HCT116 (cell line): Measurements from ENCODE around the gene GRIP2. TPM values are rescaled to one million over a fixed set of nuclear protein-coding genes. Genes with fewer than 3 reads are reported as not detected.

ENCODE experiments used
- ATAC-seq: fragments of 200-7000 bp; cut with Tn5 transposase; 2 replicates; pipeline ENCODE4 v1.9.1; 2020; ENCODE audit warnings: mild to moderate bottlenecking, moderate library complexity
- BruUV-seq: library from RNA; stranded (reverse); fragments of 400-500 nt; replicated peaks from 2 replicates; lab custom pipeline; 2021; lab: Mats Ljungman, UMichigan
- CTCF ChIA-PET: fragments of 300-600 bp; sonication (Branson Sonifier 250); formaldehyde crosslinking; loops from one replicate; lab custom pipeline; 2021; ENCODE audit warnings: antibody characterized with exemption; lab: Charles Lee
- POLR2A ChIA-PET: fragments of 300-600, 350-600 bp; sonication (Branson Sonifier 250); formaldehyde crosslinking; loops from one replicate; lab custom pipeline; 2021; ENCODE audit warnings: antibody characterized with exemption; lab: Charles Lee
- RAD21 ChIA-PET, 2 experiments: fragments of 300-600 bp; sonication (Branson Sonifier 250); formaldehyde crosslinking; loops; one replicate each; lab custom pipeline; 2023; ENCODE audit warnings: low total read pairs in 2 of 2; ENCODE audit not compliant: uncharacterized antibody in 2 of 2, unreplicated experiment in 2 of 2, low non-redundant PET in 1 of 2; lab: Charles Lee
- DNase-seq: peaks from one replicate; pipeline ENCODE4 v3.0.0-alpha.2; 2010; ENCODE audit warnings: low read depth, low spot score
- H2AFZ ChIP-seq: fragments of 200-600 bp; shearing (Covaris generic), sonication (generic); 2 replicates; pipeline ENCODE4 v1.6.1; 2017; ENCODE audit warnings: low read depth, mixed run types, mixed read lengths, antibody characterized with exemption, low read length; ENCODE audit not compliant: poor library complexity, severe bottlenecking
- H3K27ac ChIP-seq: 2 replicates; pipeline ENCODE4 v1.5.1; 2012; ENCODE audit warnings: low read depth, low read length
- H3K27me3 ChIP-seq: fragments of 200-600 bp; sonication (generic); 2 replicates; pipeline ENCODE4 v1.6.1; 2016; ENCODE audit warnings: mixed run types, low read length, mixed read lengths; ENCODE audit not compliant: insufficient read depth
- H3K36me3 ChIP-seq, 2 experiments: fragments of 200-500 bp in 1 of 2; fragments of 200-600 bp in 1 of 2; sonication (Bioruptor generic) in 1 of 2; sonication (generic) in 1 of 2; 2 replicates each; pipeline versions ENCODE4 v1.5.1 to v1.6.1; 2014 to 2016; ENCODE audit warnings: low read length in 2 of 2, inconsistent platforms in 1 of 2, mixed read lengths in 1 of 2, mixed run types in 1 of 2; ENCODE audit not compliant: insufficient read depth in 2 of 2, control insufficient read depth in 1 of 2
- H3K4me1 ChIP-seq, 2 experiments: fragments of 200-600 bp in 1 of 2; sonication (generic) in 1 of 2; 2 replicates each; pipeline versions ENCODE4 v1.5.1 to v1.6.1; 2012 to 2017; ENCODE audit warnings: low read length in 2 of 2, inconsistent platforms in 1 of 2, mild to moderate bottlenecking in 1 of 2, mixed read lengths in 1 of 2, mixed run types in 1 of 2, moderate library complexity in 1 of 2; ENCODE audit not compliant: insufficient read depth in 2 of 2, control insufficient read depth in 1 of 2
- H3K4me2 ChIP-seq: fragments of 200-600 bp; sonication (generic); 2 replicates; pipeline ENCODE4 v1.6.1; 2017; ENCODE audit warnings: mixed run types, low read length, mixed read lengths
- H3K4me3 ChIP-seq, 2 experiments: fragments of 200-600 bp in 1 of 2; sonication (generic) in 1 of 2; replicated peaks in 1 of 2; 2 replicates each; pipeline ENCODE4 v1.5.1; 2011 to 2016; ENCODE audit warnings: low read length in 2 of 2, control low read depth in 1 of 2, low read depth in 1 of 2, mild to moderate bottlenecking in 1 of 2, mixed read lengths in 1 of 2, mixed run types in 1 of 2
- H3K79me2 ChIP-seq: fragments of 200-600 bp; sonication (generic); 2 replicates; pipeline ENCODE4 v1.6.1; 2017; ENCODE audit warnings: mild to moderate bottlenecking, mixed run types, low read length, moderate library complexity, mixed read lengths; ENCODE audit not compliant: insufficient read depth
- H3K9ac ChIP-seq: fragments of 200-600 bp; sonication (generic); 2 replicates; pipeline ENCODE4 v1.6.1; 2016; ENCODE audit warnings: low read length, mixed read lengths
- H3K9me2 ChIP-seq: fragments of 200-600 bp; sonication (generic), shearing (Covaris generic); 2 replicates; pipeline ENCODE4 v1.6.1; 2017; ENCODE audit warnings: mixed run types, mild to moderate bottlenecking, moderate library complexity; ENCODE audit not compliant: insufficient read depth
- H3K9me3 ChIP-seq, 2 experiments: fragments of 200-500 bp in 1 of 2; fragments of 200-600 bp in 1 of 2; sonication (Bioruptor generic) in 1 of 2; sonication (generic) in 1 of 2; 2 replicates each; pipeline ENCODE4 v1.6.1; 2014 to 2017; ENCODE audit warnings: low read length in 2 of 2, mixed read lengths in 2 of 2, inconsistent platforms in 1 of 2, low read depth in 1 of 2, mild to moderate bottlenecking in 1 of 2, mixed run types in 1 of 2, moderate library complexity in 1 of 2; ENCODE audit not compliant: control insufficient read depth in 1 of 2, insufficient read depth in 1 of 2
- H4K20me1 ChIP-seq: fragments of 200-600 bp; sonication (generic), shearing (Covaris generic); 2 replicates; pipeline ENCODE4 v1.6.1; 2017; ENCODE audit warnings: mixed run types, mild to moderate bottlenecking, moderate library complexity; ENCODE audit not compliant: insufficient read depth
- CEBPB ChIP-seq: IDR thresholded peaks from 2 replicates; pipeline ENCODE4 v1.6.1; 2012; ENCODE audit warnings: low read depth
- EGR1 ChIP-seq: IDR thresholded peaks from 2 replicates; pipeline ENCODE4 v1.6.1; 2012; ENCODE audit warnings: low read depth
- ELF1 ChIP-seq: IDR thresholded peaks from 2 replicates; pipeline ENCODE4 v1.6.1; 2012; ENCODE audit warnings: low read depth, borderline replicate concordance
- EZH2phosphoT487 ChIP-seq: fragments of 200-600 bp; IDR thresholded peaks from 2 replicates; pipeline ENCODE4 v1.6.1; 2018; ENCODE audit warnings: antibody characterized with exemption, borderline replicate concordance
- MAX ChIP-seq: IDR thresholded peaks from 2 replicates; pipeline ENCODE4 v1.6.1; 2012
- RAD21 ChIP-seq: IDR thresholded peaks from 2 replicates; pipeline ENCODE4 v1.6.1; 2012; ENCODE audit warnings: low read depth, mild to moderate bottlenecking
- REST ChIP-seq: IDR thresholded peaks from 2 replicates; pipeline ENCODE4 v1.6.1; 2012; ENCODE audit warnings: low read depth
- ZFX ChIP-seq: fragments of 450-650 bp; IDR thresholded peaks from 2 replicates; pipeline ENCODE4 v1.6.1; 2017
- ZNF274 ChIP-seq: fragments of 200-500 bp; sonication (Bioruptor generic); IDR thresholded peaks from 2 replicates; pipeline ENCODE4 v1.6.1; 2014; ENCODE audit warnings: mild to moderate bottlenecking, low read depth, low read length, inconsistent platforms
- intact Hi-C: fragments of 100-400 bp; cut with micrococcal nuclease; formaldehyde crosslinking; loops from 2 replicates; pipeline ENCODE4 v1.10.0; 2022
- total RNA-seq: library from RNA; stranded (reverse); gene quantifications from one replicate; pipeline ENCODE4 v1.2.1, GENCODE V29; 2021; ENCODE audit not compliant: unreplicated experiment

GRIP2 gene
- total RNA-seq, 1 experiment from 2014 or later, result 0.34 TPM

- TF ChIP-seq REST, result no peak
- no peak for TF ChIP-seq EZH2phosphoT487
- TF ChIP-seq ZFX, result no peak
These were observed 761 bp upstream of the GRIP2 start (continued) for GRCh38 chr3:14540821-14541385.

DNA sequence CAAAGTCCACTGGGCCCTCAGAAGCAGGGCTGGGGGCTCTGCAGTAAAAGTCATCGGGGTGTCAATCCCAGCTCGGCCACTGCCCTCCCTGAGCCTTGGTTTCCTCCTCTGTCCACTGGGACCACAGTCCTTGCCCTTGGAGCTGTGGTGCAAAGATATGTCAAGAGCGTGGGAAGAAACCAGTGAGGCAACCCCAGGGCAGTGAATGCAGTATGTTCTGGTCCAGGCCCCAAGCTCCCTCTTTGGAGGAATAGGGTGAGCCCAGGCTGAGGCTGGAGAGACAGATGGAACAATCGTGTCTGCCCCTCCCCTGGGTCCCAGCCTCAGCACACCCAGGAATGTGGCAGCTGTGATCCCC lies 779 bp downstream of the GRIP2 start:
- H3K9me3 ChIP-seq, result no peaks in the 10 kb centered on the region
- H3K79me2 ChIP-seq, result no peaks in the 10 kb centered on the region
- H3K27me3 ChIP-seq, result no peaks in the 10 kb centered on the region
- BruUV-seq, result no TSS peak
- DNase-seq (no peak), ATAC-seq (no peak)
- no peaks in the 10 kb centered on the region for H4K20me1 ChIP-seq
- H3K4me2 ChIP-seq, result no peak overlapping the region
- no peaks in the 10 kb centered on the region for H3K9me2 ChIP-seq
- no peak overlapping the region for H3K27ac ChIP-seq
- ChIA-PET RAD21 (no interaction called here), POLR2A (no interaction called here), CTCF (interaction anchor here (1.2 to 2.9 kb wide), 2 partner anchors 9 to 10 kb away, joined by 5 to 11 read pairs; no protein-coding TSS in a partner anchor)
- intact Hi-C loops, result no loop called here
- peaks cover 0 to 6% of the 10 kb centered on the region in 2 experiments; a peak in 1 of 4 replicates for H3K4me1 ChIP-seq
- no peak overlapping the region for H3K4me3 ChIP-seq
- no peak overlapping the region for H2AFZ ChIP-seq
- TF ChIP-seq ELF1 (no peak), MAX (no peak), RAD21 (no peak), ZFX (no peak), EGR1 (no peak), ZNF274 (no peak), CEBPB (no peak)
- H3K36me3 ChIP-seq, result no peaks in the 10 kb centered on the region
- no peak overlapping the region for H3K9ac ChIP-seq
